ENCODE data around the gene OXCT1.
A peak's percentile ranks its signal among the peaks of the same experiment; 100 is the strongest.
"Not testable (repeated sequence)": the region's sequence is repeated elsewhere in the genome, so short reads cannot be mapped to it uniquely, and the experiment has no call there.

Gene OXCT1

GRCh38 chr5:41754857-41755256 lies 115.4 kb downstream of the OXCT1 start:
- DNase-seq (ENCODE audit: insufficient read length, low spot score), result no peak
- FAIRE-seq, result no peak
- TF ChIP-seq POU2F2 (IDR thresholded peaks at IDR 0.05; ENCODE audit: low read depth, low read length) (no peak), POLR2AphosphoS5 (IDR thresholded peaks at IDR 0.05; ENCODE audit: low read depth, low read length) (no peak), POLR2A (IDR thresholded peaks at IDR 0.05; ENCODE audit: low read depth, low read length) (no peak), SPI1 (IDR thresholded peaks at IDR 0.05; ENCODE audit: low read depth, low read length) (no peak), TAF1 (IDR thresholded peaks at IDR 0.05; ENCODE audit: low read depth, low read length) (no peak), PAX5 (IDR thresholded peaks at IDR 0.05; ENCODE audit: insufficient read depth, low read length, severe bottlenecking) (no peak)

- DNase-seq (ENCODE audit: insufficient read length, low spot score), result no peak
- TF ChIP-seq SPI1 (IDR thresholded peaks at IDR 0.05; ENCODE audit: low read depth, low read length) (no peak), POLR2AphosphoS5 (IDR thresholded peaks at IDR 0.05; ENCODE audit: low read depth, low read length) (no peak), TAF1 (IDR thresholded peaks at IDR 0.05; ENCODE audit: low read depth, low read length) (no peak), POLR2A (IDR thresholded peaks at IDR 0.05; ENCODE audit: low read depth, low read length) (no peak), POU2F2 (IDR thresholded peaks at IDR 0.05; ENCODE audit: low read depth, low read length) (no peak), PAX5 (IDR thresholded peaks at IDR 0.05; ENCODE audit: insufficient read depth, low read length, severe bottlenecking) (no peak)
- no peak for FAIRE-seq
These were observed 118.4 kb downstream of the OXCT1 start for GRCh38 chr5:41751867-41752266.

GRCh38 chr5:41748631-41749030 lies 121.6 kb downstream of the OXCT1 start:
- FAIRE-seq (peak; percentile 70), DNase-seq (ENCODE audit: insufficient read length, low spot score) (no peak)
- TF ChIP-seq PAX5 (IDR thresholded peaks at IDR 0.05; ENCODE audit: insufficient read depth, low read length, severe bottlenecking) (no peak), POLR2AphosphoS5 (IDR thresholded peaks at IDR 0.05; ENCODE audit: low read depth, low read length) (no peak), POU2F2 (IDR thresholded peaks at IDR 0.05; ENCODE audit: low read depth, low read length) (no peak), TAF1 (IDR thresholded peaks at IDR 0.05; ENCODE audit: low read depth, low read length) (no peak)

- no peak for DNase-seq (ENCODE audit: insufficient read length, low spot score)
- no peak for FAIRE-seq
- TF ChIP-seq POLR2A (IDR thresholded peaks at IDR 0.05; ENCODE audit: low read depth, low read length), result no peak
- no peak for TF ChIP-seq SPI1 (IDR thresholded peaks at IDR 0.05; ENCODE audit: low read depth, low read length)
- TF ChIP-seq POLR2AphosphoS5 (IDR thresholded peaks at IDR 0.05; ENCODE audit: low read depth, low read length), result no peak
- no peak for TF ChIP-seq POU2F2 (IDR thresholded peaks at IDR 0.05; ENCODE audit: low read depth, low read length)
- TF ChIP-seq PAX5 (IDR thresholded peaks at IDR 0.05; ENCODE audit: insufficient read depth, low read length, severe bottlenecking), result no peak
- no peak for TF ChIP-seq TAF1 (IDR thresholded peaks at IDR 0.05; ENCODE audit: low read depth, low read length)
These were observed 122.5 kb downstream of the OXCT1 start for GRCh38 chr5:41747708-41748107.

- TF ChIP-seq POU2F2 (IDR thresholded peaks at IDR 0.05; ENCODE audit: low read depth, low read length), result no peak
- no peak for TF ChIP-seq POLR2A (IDR thresholded peaks at IDR 0.05; ENCODE audit: low read depth, low read length)
- no peak for TF ChIP-seq TAF1 (IDR thresholded peaks at IDR 0.05; ENCODE audit: low read depth, low read length)
- TF ChIP-seq POLR2AphosphoS5 (IDR thresholded peaks at IDR 0.05; ENCODE audit: low read depth, low read length), result no peak
- no peak for TF ChIP-seq SPI1 (IDR thresholded peaks at IDR 0.05; ENCODE audit: low read depth, low read length)
- no peak for TF ChIP-seq PAX5 (IDR thresholded peaks at IDR 0.05; ENCODE audit: insufficient read depth, low read length, severe bottlenecking)
- no peak for FAIRE-seq
- no peak for DNase-seq (ENCODE audit: insufficient read length, low spot score)
These were observed 122.9 kb downstream of the OXCT1 start for GRCh38 chr5:41747301-41747700.

GRCh38 chr5:41742608-41743007 lies 127.6 kb downstream of the OXCT1 start:
- DNase-seq (ENCODE audit: insufficient read length, low spot score); FAIRE-seq: not testable (repeated sequence)

- DNase-seq (ENCODE audit: insufficient read length, low spot score), result no peak
- no peak for FAIRE-seq
- TF ChIP-seq POLR2A (IDR thresholded peaks at IDR 0.05; ENCODE audit: low read depth, low read length), result no peak
- no peak for TF ChIP-seq SPI1 (IDR thresholded peaks at IDR 0.05; ENCODE audit: low read depth, low read length)
- no peak for TF ChIP-seq POLR2AphosphoS5 (IDR thresholded peaks at IDR 0.05; ENCODE audit: low read depth, low read length)
- no peak for TF ChIP-seq PAX5 (IDR thresholded peaks at IDR 0.05; ENCODE audit: insufficient read depth, low read length, severe bottlenecking)
- TF ChIP-seq TAF1 (IDR thresholded peaks at IDR 0.05; ENCODE audit: low read depth, low read length), result no peak
- TF ChIP-seq POU2F2 (IDR thresholded peaks at IDR 0.05; ENCODE audit: low read depth, low read length), result no peak
These were observed 131.4 kb downstream of the OXCT1 start for GRCh38 chr5:41738710-41739354.

GRCh38 chr5:41736641-41737040 lies 133.6 kb downstream of the OXCT1 start:
- no peak for TF ChIP-seq POU2F2 (IDR thresholded peaks at IDR 0.05; ENCODE audit: low read depth, low read length)
- no peak for TF ChIP-seq POLR2AphosphoS5 (IDR thresholded peaks at IDR 0.05; ENCODE audit: low read depth, low read length)
- no peak for TF ChIP-seq PAX5 (IDR thresholded peaks at IDR 0.05; ENCODE audit: insufficient read depth, low read length, severe bottlenecking)
- no peak for TF ChIP-seq TAF1 (IDR thresholded peaks at IDR 0.05; ENCODE audit: low read depth, low read length)
- no peak for TF ChIP-seq SPI1 (IDR thresholded peaks at IDR 0.05; ENCODE audit: low read depth, low read length)
- TF ChIP-seq POLR2A (IDR thresholded peaks at IDR 0.05; ENCODE audit: low read depth, low read length), result no peak
- FAIRE-seq, result no peak
- DNase-seq (ENCODE audit: insufficient read length, low spot score), result no peak

- FAIRE-seq, result peak; percentile 20
These were observed 135.0 kb downstream of the OXCT1 start for GRCh38 chr5:41735213-41735612.

GRCh38 chr5:41729381-41729780 lies 140.8 kb downstream of the OXCT1 start:
- not testable (repeated sequence) for DNase-seq (ENCODE audit: insufficient read length, low spot score); FAIRE-seq

More at GRCh38 chr5:41735213-41735612, 135.0 kb downstream of the OXCT1 start:
- no peak for DNase-seq (ENCODE audit: insufficient read length, low spot score)
- no peak for TF ChIP-seq SPI1 (IDR thresholded peaks at IDR 0.05; ENCODE audit: low read depth, low read length)
- TF ChIP-seq POLR2A (IDR thresholded peaks at IDR 0.05; ENCODE audit: low read depth, low read length), result no peak
- no peak for TF ChIP-seq POU2F2 (IDR thresholded peaks at IDR 0.05; ENCODE audit: low read depth, low read length)
- no peak for TF ChIP-seq POLR2AphosphoS5 (IDR thresholded peaks at IDR 0.05; ENCODE audit: low read depth, low read length)
- no peak for TF ChIP-seq TAF1 (IDR thresholded peaks at IDR 0.05; ENCODE audit: low read depth, low read length)
- no peak for TF ChIP-seq PAX5 (IDR thresholded peaks at IDR 0.05; ENCODE audit: insufficient read depth, low read length, severe bottlenecking)
